Measurements from ENCODE around the gene BPIFB1.

Gene BPIFB1

GRCh38 chr20:33296206-33296605, 13.2 kb downstream of the BPIFB1 start:
- DNase-seq (ENCODE audit: low spot score), result no peak

GRCh38 chr20:33298391-33298790, 15.4 kb downstream of the BPIFB1 start:
- no peak for DNase-seq (ENCODE audit: low spot score)

GRCh38 chr20:33299111-33299603, 16.1 kb downstream of the BPIFB1 start:
- DNase-seq (ENCODE audit: low spot score), result peak; percentile 48

GRCh38 chr20:33301192-33301930, 18.3 kb downstream of the BPIFB1 start:
- DNase-seq (ENCODE audit: low spot score), result no peak

GRCh38 chr20:33303595-33303994, 20.6 kb downstream of the BPIFB1 start:
- no peak for DNase-seq (ENCODE audit: low spot score)

- no peak for DNase-seq (ENCODE audit: low spot score)
Measured at GRCh38 chr20:33304046-33304445, 21.0 kb downstream of the BPIFB1 start.

- no peak for DNase-seq (ENCODE audit: low spot score)
Measured at GRCh38 chr20:33305589-33306057, 22.6 kb downstream of the BPIFB1 start.

GRCh38 chr20:33306228-33306627, 23.2 kb downstream of the BPIFB1 start:
- DNase-seq (ENCODE audit: low spot score), result no peak

- DNase-seq (ENCODE audit: low spot score), result no peak
Measured at GRCh38 chr20:33306807-33307206, 23.8 kb downstream of the BPIFB1 start.

- DNase-seq (ENCODE audit: low spot score), result no peak
Measured at GRCh38 chr20:33308668-33309067, 25.7 kb downstream of the BPIFB1 start.

GRCh38 chr20:33309631-33310030, 26.6 kb downstream of the BPIFB1 start:
- DNase-seq (ENCODE audit: low spot score), result no peak

GRCh38 chr20:33310327-33310899, 27.4 kb downstream of the BPIFB1 start:
- no peak for DNase-seq (ENCODE audit: low spot score)

GRCh38 chr20:33311011-33311410, 28.0 kb downstream of the BPIFB1 start:
- no peak for DNase-seq (ENCODE audit: low spot score)

GRCh38 chr20:33311996-33312395, 29.0 kb downstream of the BPIFB1 start:
- no peak for DNase-seq (ENCODE audit: low spot score)

- no peak for DNase-seq (ENCODE audit: low spot score)
Measured at GRCh38 chr20:33312583-33312982, 29.6 kb downstream of the BPIFB1 start.

GRCh38 chr20:33313686-33314314, 30.8 kb downstream of the BPIFB1 start:
- DNase-seq (ENCODE audit: low spot score), result no peak

GRCh38 chr20:33316343-33316742, 33.3 kb downstream of the BPIFB1 start:
- no peak for DNase-seq (ENCODE audit: low spot score)

GRCh38 chr20:33316958-33317357, 33.9 kb downstream of the BPIFB1 start:
- DNase-seq (ENCODE audit: low spot score), result no peak

GRCh38 chr20:33317424-33318095, 34.5 kb downstream of the BPIFB1 start:
- no peak for DNase-seq (ENCODE audit: low spot score)

GRCh38 chr20:33318096-33318429, 35.0 kb downstream of the BPIFB1 start:
- no peak for DNase-seq (ENCODE audit: low spot score)

- DNase-seq (ENCODE audit: low spot score), result no peak
Measured at GRCh38 chr20:33320006-33320405, 37.0 kb downstream of the BPIFB1 start.

GRCh38 chr20:33322456-33322855, 39.4 kb downstream of the BPIFB1 start:
- DNase-seq (ENCODE audit: low spot score), result no peak

GRCh38 chr20:33323236-33323635, 40.2 kb downstream of the BPIFB1 start:
- DNase-seq (ENCODE audit: low spot score), result no peak
